Trophoblast cell (in vitro differentiated cells and primary cell): ENCODE data around the gene SPDYE4.
A peak's percentile ranks its signal among the peaks of the same experiment; 100 is the strongest.

Experiments
- DNase-seq, 2 donors: peaks; one replicate each; pipeline ENCODE4 v3.0.0-alpha.2; 2016
- H2AFZ ChIP-seq: 2 replicates; pipeline ENCODE4 v1.6.1; 2013; ENCODE audit warnings: low read length, moderate library complexity, mild to moderate bottlenecking; ENCODE audit not compliant: insufficient read depth, poor library complexity
- H2AK5ac ChIP-seq: 2 replicates; pipeline ENCODE4 v1.6.1; 2013; ENCODE audit warnings: mild to moderate bottlenecking, low read length
- H2BK120ac ChIP-seq: 2 replicates; pipeline ENCODE4 v1.6.1; 2013; ENCODE audit warnings: low read length, mild to moderate bottlenecking, moderate library complexity; ENCODE audit not compliant: insufficient read depth, poor library complexity
- H2BK12ac ChIP-seq: 2 replicates; pipeline ENCODE4 v1.6.1; 2013; ENCODE audit warnings: mild to moderate bottlenecking, low read length, moderate library complexity
- H2BK5ac ChIP-seq: 2 replicates; pipeline ENCODE4 v1.6.1; 2013; ENCODE audit warnings: low read length, low read depth, moderate library complexity, mild to moderate bottlenecking; ENCODE audit not compliant: poor library complexity
- H3K14ac ChIP-seq: 2 replicates; pipeline ENCODE4 v1.6.1; 2013; ENCODE audit warnings: mild to moderate bottlenecking, low read length
- H3K18ac ChIP-seq: 2 replicates; pipeline ENCODE4 v1.6.1; 2013; ENCODE audit warnings: mild to moderate bottlenecking, low read length
- H3K23ac ChIP-seq: 2 replicates; pipeline ENCODE4 v1.6.1; 2013; ENCODE audit warnings: low read length
- H3K27ac ChIP-seq: 2 replicates; pipeline ENCODE4 v1.5.1; 2013; ENCODE audit warnings: low read depth, mild to moderate bottlenecking, inconsistent platforms, low read length, moderate library complexity
- H3K27me3 ChIP-seq: 2 replicates; pipeline ENCODE4 v1.6.1; 2013; ENCODE audit warnings: inconsistent platforms, mild to moderate bottlenecking, low read length, moderate library complexity; ENCODE audit not compliant: insufficient read depth
- H3K36me3 ChIP-seq, 2 experiments: 1 replicate in 1 of 2; 2 replicates in 1 of 2; pipeline ENCODE4 v1.6.1; 2013; ENCODE audit warnings: low read length in 2 of 2, mild to moderate bottlenecking in 2 of 2, moderate library complexity in 1 of 2; ENCODE audit not compliant: insufficient read depth in 2 of 2, control insufficient read depth in 1 of 2
- H3K4ac ChIP-seq: 2 replicates; pipeline ENCODE4 v1.6.1; 2013; ENCODE audit warnings: low read depth, mild to moderate bottlenecking, low read length, moderate library complexity
- H3K4me1 ChIP-seq, 2 experiments: 1 replicate in 1 of 2; 2 replicates in 1 of 2; pipeline ENCODE4 v1.6.1; 2013; ENCODE audit warnings: low read length in 2 of 2, mild to moderate bottlenecking in 2 of 2, moderate library complexity in 1 of 2; ENCODE audit not compliant: insufficient read depth in 2 of 2, control insufficient read depth in 1 of 2
- H3K4me2 ChIP-seq: 2 replicates; pipeline ENCODE4 v1.6.1; 2013; ENCODE audit warnings: inconsistent platforms, mild to moderate bottlenecking, low read length, moderate library complexity
- H3K4me3 ChIP-seq: 2 replicates; pipeline ENCODE4 v1.5.1; 2013; ENCODE audit warnings: mild to moderate bottlenecking, low read depth, low read length, inconsistent platforms
- H3K79me1 ChIP-seq: one replicate; pipeline ENCODE4 v1.6.1; 2013; ENCODE audit warnings: low read length
- H3K79me2 ChIP-seq: 2 replicates; pipeline ENCODE4 v1.6.1; 2013; ENCODE audit warnings: low read length, mild to moderate bottlenecking; ENCODE audit not compliant: control insufficient read depth, insufficient read depth, poor library complexity
- H3K9ac ChIP-seq: 2 replicates; pipeline ENCODE4 v1.6.1; 2013; ENCODE audit warnings: mild to moderate bottlenecking, low read length
- H3K9me3 ChIP-seq: 2 replicates; pipeline ENCODE4 v1.6.1; 2013; ENCODE audit warnings: low read depth, mild to moderate bottlenecking, control low read depth, inconsistent platforms, low read length; ENCODE audit not compliant: insufficient read depth
- H4K12ac ChIP-seq: 2 replicates; pipeline ENCODE4 v1.6.1; 2013; ENCODE audit warnings: low read depth, mild to moderate bottlenecking, low read length, moderate library complexity
- H4K8ac ChIP-seq: 2 replicates; pipeline ENCODE4 v1.6.1; 2013; ENCODE audit warnings: low read depth, mild to moderate bottlenecking, low read length, moderate library complexity
- H4K91ac ChIP-seq: one replicate; pipeline ENCODE4 v1.6.1; 2013; ENCODE audit warnings: low read depth, mild to moderate bottlenecking, low read length, moderate library complexity
- WGBS: extraction: QIAGEN DNeasy Blood & Tissue Kit; methylation state at CpG from one replicate; pipeline ENCODE4 v1.1.7; 2013; ENCODE audit warnings: missing lambda C conversion rate; ENCODE audit not compliant: insufficient read length, insufficient coverage; ENCODE audit errors: extremely low coverage; 5-methylcytosine and 5-hydroxymethylcytosine counted together

The SPDYE4 gene

GRCh38 chr17:8803531-8804420, 45.4 kb upstream of the SPDYE4 start:
- Histone ChIP-seq H3K27me3 (no peaks in the 10 kb centered on the region), H3K18ac (no peak overlapping the region), H4K8ac (no peak overlapping the region), H3K36me3 (no peaks in the 10 kb centered on the region), H2AK5ac (no peak overlapping the region), H3K9ac (no peak overlapping the region), H2BK12ac (no peak overlapping the region), H3K79me1 (peaks cover 2% of the 10 kb centered on the region), H4K12ac (no peak overlapping the region), H3K79me2 (no peaks in the 10 kb centered on the region), H2BK5ac (no peak overlapping the region), H3K14ac (no peak overlapping the region), H2BK120ac (no peak overlapping the region), H3K23ac (no peak overlapping the region), H3K27ac (no peak overlapping the region), H3K9me3 (no peaks in the 10 kb centered on the region), H3K4me1 (peaks cover 10 to 12% of the 10 kb centered on the region in 2 experiments), H2AFZ (no peak overlapping the region), H3K4ac (no peak overlapping the region), H4K91ac (no peak overlapping the region), H3K4me2 (no peak overlapping the region), H3K4me3 (no peak overlapping the region)
- WGBS = no CpG with 5 or more reads among the region's 19 CpGs
- DNase-seq = no peak

- no peak overlapping the region for H4K12ac ChIP-seq
- H2AFZ ChIP-seq = no peak overlapping the region
- no peak overlapping the region for H3K27ac ChIP-seq
- no peak overlapping the region for H3K4ac ChIP-seq
- H4K91ac ChIP-seq = no peak overlapping the region
- H2BK5ac ChIP-seq = no peak overlapping the region
- H2BK120ac ChIP-seq = no peak overlapping the region
- no peaks in the 10 kb centered on the region for H3K27me3 ChIP-seq
- no peak overlapping the region for H3K9ac ChIP-seq
- no peaks in the 10 kb centered on the region for H3K79me2 ChIP-seq
- WGBS = no CpG with 5 or more reads among the region's 6 CpGs
- no peaks in the 10 kb centered on the region for H3K36me3 ChIP-seq
- H3K9me3 ChIP-seq = no peaks in the 10 kb centered on the region
- no peak for DNase-seq
- peaks cover 12 to 15% of the 10 kb centered on the region in 2 experiments for H3K4me1 ChIP-seq
- H3K18ac ChIP-seq = no peak overlapping the region
- no peak overlapping the region for H3K4me3 ChIP-seq
- no peak overlapping the region for H3K4me2 ChIP-seq
- H2BK12ac ChIP-seq = no peak overlapping the region
- no peak overlapping the region for H4K8ac ChIP-seq
- peaks cover 2% of the 10 kb centered on the region for H3K79me1 ChIP-seq
- H2AK5ac ChIP-seq = no peak overlapping the region
- H3K14ac ChIP-seq = no peak overlapping the region
- H3K23ac ChIP-seq = no peak overlapping the region
These were observed 42.9 kb upstream of the SPDYE4 start for GRCh38 chr17:8801135-8801840.

GRCh38 chr17:8800656-8801055, 42.3 kb upstream of the SPDYE4 start:
- H2BK120ac ChIP-seq = no peak overlapping the region
- DNase-seq = no peak
- H3K4me2 ChIP-seq = no peak overlapping the region
- no peaks in the 10 kb centered on the region for H3K36me3 ChIP-seq
- H4K91ac ChIP-seq = no peak overlapping the region
- H3K79me2 ChIP-seq = no peaks in the 10 kb centered on the region
- no CpG with 5 or more reads among the region's 2 CpGs for WGBS
- peaks cover 2% of the 10 kb centered on the region for H3K79me1 ChIP-seq
- no peak overlapping the region for H4K8ac ChIP-seq
- H3K14ac ChIP-seq = no peak overlapping the region
- no peak overlapping the region for H3K4me3 ChIP-seq
- H3K4ac ChIP-seq = no peak overlapping the region
- H3K9me3 ChIP-seq = no peaks in the 10 kb centered on the region
- H3K27me3 ChIP-seq = no peaks in the 10 kb centered on the region
- H2BK12ac ChIP-seq = no peak overlapping the region
- H3K9ac ChIP-seq = no peak overlapping the region
- H2AFZ ChIP-seq = no peak overlapping the region
- no peak overlapping the region for H2BK5ac ChIP-seq
- H3K23ac ChIP-seq = no peak overlapping the region
- no peak overlapping the region for H3K18ac ChIP-seq
- no peak overlapping the region for H3K27ac ChIP-seq
- no peak overlapping the region for H4K12ac ChIP-seq
- H2AK5ac ChIP-seq = no peak overlapping the region
- H3K4me1 ChIP-seq = peaks cover 12 to 15% of the 10 kb centered on the region in 2 experiments

DNA sequence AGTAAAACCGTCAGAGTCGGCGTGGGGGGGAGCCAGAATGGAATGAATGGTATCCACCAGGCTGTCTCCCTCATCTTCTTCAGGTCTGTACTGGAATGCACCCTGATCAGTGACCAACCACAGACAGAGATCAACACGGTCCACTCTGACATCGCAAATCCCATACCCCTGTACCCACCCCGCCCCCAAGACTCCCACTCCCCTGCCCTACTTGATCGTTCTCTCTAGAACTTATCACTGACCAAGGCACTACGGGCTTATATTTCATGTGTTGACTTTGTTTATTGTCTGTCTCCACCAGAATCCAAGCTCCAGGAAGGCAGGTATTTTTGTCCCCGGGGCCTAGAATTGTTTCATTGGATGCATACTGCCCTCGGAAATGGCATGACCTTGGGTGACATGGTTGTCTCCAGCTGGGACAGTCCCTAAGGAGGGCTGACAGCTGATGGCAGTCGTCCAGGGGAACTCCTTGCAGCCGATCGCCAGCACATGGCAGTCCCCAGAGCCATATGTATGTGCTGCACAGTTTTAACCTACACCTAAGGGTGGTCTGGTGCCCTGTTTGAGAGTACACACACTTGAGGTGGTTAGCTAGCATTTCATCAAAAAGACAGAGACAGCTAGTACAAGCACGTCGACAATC, 41.3 kb upstream of the SPDYE4 start:
- Histone ChIP-seq H2BK5ac (no peak overlapping the region), H2AK5ac (no peak overlapping the region), H3K4me2 (peak overlapping the region; percentile 64), H3K27ac (peak overlapping the region; percentile 23), H4K8ac (no peak overlapping the region), H3K4ac (no peak overlapping the region), H2AFZ (no peak overlapping the region), H3K36me3 (no peaks in the 10 kb centered on the region), H3K4me1 (peaks cover 12 to 15% of the 10 kb centered on the region in 2 experiments), H3K79me2 (no peaks in the 10 kb centered on the region), H3K18ac (no peak overlapping the region), H3K4me3 (no peak overlapping the region), H2BK120ac (no peak overlapping the region), H3K79me1 (peaks cover 2% of the 10 kb centered on the region), H3K14ac (no peak overlapping the region), H3K27me3 (no peaks in the 10 kb centered on the region), H3K9me3 (no peaks in the 10 kb centered on the region), H2BK12ac (no peak overlapping the region), H3K23ac (no peak overlapping the region), H4K12ac (no peak overlapping the region), H4K91ac (no peak overlapping the region), H3K9ac (no peak overlapping the region)
- no peak for DNase-seq
- WGBS = no CpG with 5 or more reads among the region's 15 CpGs
